ENCODE results near the gene MYT1.

DNA sequence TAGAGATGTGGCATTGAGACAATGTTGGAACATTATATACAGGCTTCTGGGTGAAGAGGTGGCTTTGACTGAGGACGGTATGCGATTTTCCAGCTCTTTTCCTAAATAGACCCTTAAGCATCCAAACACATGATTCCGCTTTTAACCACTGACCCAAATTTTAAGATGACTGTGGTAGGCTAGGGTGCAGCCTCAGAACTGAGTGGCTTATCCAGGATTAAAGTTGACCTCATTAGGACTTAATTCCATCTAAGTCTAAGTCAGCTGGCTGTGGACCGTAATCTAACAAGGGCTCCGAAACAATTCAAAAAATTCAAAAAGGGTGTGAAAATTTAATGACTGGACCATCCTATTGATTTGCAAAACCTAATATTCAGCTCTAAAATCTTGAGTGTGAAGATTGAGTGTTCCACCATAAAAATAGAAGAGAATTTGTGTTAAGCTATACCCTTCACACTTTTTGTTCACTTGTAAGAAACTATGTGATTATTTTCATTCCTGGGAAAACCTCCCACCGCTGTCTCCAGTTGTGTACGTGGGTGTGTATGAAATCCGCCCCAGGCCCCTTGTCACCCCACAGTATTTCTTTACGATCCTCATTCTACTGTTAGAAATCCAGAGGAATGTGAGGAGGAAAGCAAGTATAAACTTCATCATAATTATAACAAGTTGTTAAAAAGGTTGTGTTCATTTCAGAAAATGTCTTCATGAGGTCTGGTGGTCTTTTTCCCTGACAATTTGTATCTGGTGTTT is 94.0 kb downstream of the MYT1 start:
- TF ChIP-seq, protein P1, sequence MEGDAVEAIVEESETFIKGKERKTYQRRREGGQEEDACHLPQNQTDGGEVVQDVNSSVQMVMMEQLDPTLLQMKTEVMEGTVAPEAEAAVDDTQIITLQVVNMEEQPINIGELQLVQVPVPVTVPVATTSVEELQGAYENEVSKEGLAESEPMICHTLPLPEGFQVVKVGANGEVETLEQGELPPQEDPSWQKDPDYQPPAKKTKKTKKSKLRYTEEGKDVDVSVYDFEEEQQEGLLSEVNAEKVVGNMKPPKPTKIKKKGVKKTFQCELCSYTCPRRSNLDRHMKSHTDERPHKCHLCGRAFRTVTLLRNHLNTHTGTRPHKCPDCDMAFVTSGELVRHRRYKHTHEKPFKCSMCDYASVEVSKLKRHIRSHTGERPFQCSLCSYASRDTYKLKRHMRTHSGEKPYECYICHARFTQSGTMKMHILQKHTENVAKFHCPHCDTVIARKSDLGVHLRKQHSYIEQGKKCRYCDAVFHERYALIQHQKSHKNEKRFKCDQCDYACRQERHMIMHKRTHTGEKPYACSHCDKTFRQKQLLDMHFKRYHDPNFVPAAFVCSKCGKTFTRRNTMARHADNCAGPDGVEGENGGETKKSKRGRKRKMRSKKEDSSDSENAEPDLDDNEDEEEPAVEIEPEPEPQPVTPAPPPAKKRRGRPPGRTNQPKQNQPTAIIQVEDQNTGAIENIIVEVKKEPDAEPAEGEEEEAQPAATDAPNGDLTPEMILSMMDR (IDR thresholded peaks at IDR 0.05): no peak
- TF ChIP-seq POLR2AphosphoS5 (IDR thresholded peaks at IDR 0.05; ENCODE audit: insufficient read depth in 1 of 2, low read depth in 1 of 2) (no peak), POLR2A (IDR thresholded peaks at IDR 0.05) (no peak)
